GM12878 (cell line): ENCODE results near the gene BMP7. TPM values are rescaled to one million over a fixed set of nuclear protein-coding genes. Genes with fewer than 3 reads are reported as not detected.

Experiments used
- ATAC-seq: fragments of 200-7000 bp; cut with Tn5 transposase; 3 replicates; pipeline ENCODE4 v1.9.1; 2020; ENCODE audit warnings: mild to moderate bottlenecking, moderate library complexity
- BruUV-seq: library from RNA; stranded (reverse); fragments of 400-500 nt; replicated peaks from 2 replicates; lab custom pipeline; 2021; lab: Mats Ljungman, UMichigan
- CTCF ChIA-PET: fragments of 300-600 bp; sonication (Branson Sonifier 250); formaldehyde crosslinking; extraction: SDS; loops from one replicate; lab custom pipeline; 2021; ENCODE audit warnings: inconsistent platforms; lab: Yijun Ruan, JAX
- POLR2A ChIA-PET: fragments of 350-600 bp; formaldehyde crosslinking; extraction: SDS; loops from one replicate; lab custom pipeline; 2021; ENCODE audit warnings: inconsistent platforms; lab: Charles Lee
- RAD21 ChIA-PET: fragments of 300-600 bp; sonication (Branson Sonifier 250); formaldehyde crosslinking; loops from one replicate; lab custom pipeline; 2023; ENCODE audit warnings: antibody characterized with exemption; ENCODE audit not compliant: unreplicated experiment; lab: Charles Lee
- SMC1A ChIA-PET: fragments of 300-600 bp; sonication (Branson Sonifier 250); formaldehyde crosslinking; loops from one replicate; lab custom pipeline; 2023; ENCODE audit not compliant: unreplicated experiment, uncharacterized antibody; lab: Charles Lee
- DNase-seq: peaks from one replicate; pipeline ENCODE4 v3.0.0-alpha.2; 2011; ENCODE audit warnings: low read depth, low spot score
- FAIRE-seq: peaks from 3 replicates; lab custom pipeline; 2011; peaks lifted over from hg19 to GRCh38; lab: Jason Lieb, UNC
- H2AFZ ChIP-seq: 2 replicates; pipeline ENCODE4 v1.6.0; 2011; ENCODE audit warnings: low read depth, low read length, control low read depth; ENCODE audit not compliant: control insufficient read depth
- H3K27ac ChIP-seq: 2 replicates; pipeline ENCODE4 v1.5.1; 2011; ENCODE audit warnings: control low read depth; ENCODE audit not compliant: control insufficient read depth, insufficient read depth
- H3K27me3 ChIP-seq, 2 experiments: replicated peaks in 1 of 2; 2 replicates each; pipeline versions ENCODE4 v1.6.0 to v1.6.1; 2011; ENCODE audit warnings: low read length in 1 of 2; ENCODE audit not compliant: control insufficient read depth in 2 of 2, insufficient read depth in 2 of 2
- H3K36me3 ChIP-seq, 2 experiments: 2 replicates each; pipeline ENCODE4 v1.5.1; 2011; ENCODE audit warnings: low read length in 1 of 2; ENCODE audit not compliant: control insufficient read depth in 2 of 2, insufficient read depth in 2 of 2
- H3K4me1 ChIP-seq: 2 replicates; pipeline ENCODE4 v1.6.1; 2011; ENCODE audit warnings: mild to moderate bottlenecking, low read length, moderate library complexity, mixed read lengths; ENCODE audit not compliant: control insufficient read depth, insufficient read depth
- H3K4me2 ChIP-seq: 2 replicates; pipeline ENCODE4 v1.6.0; 2011; ENCODE audit warnings: control low read depth; ENCODE audit not compliant: control insufficient read depth, insufficient read depth
- H3K4me3 ChIP-seq: fragments of 200-600 bp; sonication (generic); 2 replicates; pipeline ENCODE4 v1.5.1; 2016
- H3K79me2 ChIP-seq: 2 replicates; pipeline ENCODE4 v1.6.0; 2011; ENCODE audit warnings: low read length; ENCODE audit not compliant: control insufficient read depth, insufficient read depth
- H3K9ac ChIP-seq: 2 replicates; pipeline ENCODE4 v1.8.0; 2011; ENCODE audit warnings: low read length, control low read depth, mixed read lengths; ENCODE audit not compliant: control insufficient read depth, insufficient read depth
- H3K9me3 ChIP-seq: replicated peaks from 3 replicates; pipeline ENCODE4 v1.5.1; 2011; ENCODE audit warnings: mild to moderate bottlenecking, low read length; ENCODE audit not compliant: control insufficient read depth, insufficient read depth
- H4K20me1 ChIP-seq: 2 replicates; pipeline ENCODE4 v1.6.0; 2011; ENCODE audit not compliant: control insufficient read depth, insufficient read depth
- MAX ChIP-seq: IDR thresholded peaks from 2 replicates; pipeline ENCODE4 v1.6.1; 2012; ENCODE audit warnings: low read depth, low read length, improper control_type of control experiment
- WGBS: methylation state at CpG from one replicate; pipeline ENCODE4 v1.1.6; 2016; ENCODE audit warnings: low lambda C conversion rate; ENCODE audit not compliant: insufficient replicate concordance, insufficient coverage; ENCODE audit errors: missing lambda C conversion rate; 5-methylcytosine and 5-hydroxymethylcytosine counted together
- in situ Hi-C: fragments of 300-500 bp; cut with MboI; formaldehyde crosslinking; loops from 9 replicates; pipeline ENCODE4 v1.14.3; 2018; ENCODE audit warnings: mixed read lengths
- intact Hi-C: fragments of 100-400 bp; cut with micrococcal nuclease; formaldehyde crosslinking; loops from one replicate; pipeline ENCODE4 v1.14.2; 2022; ENCODE audit not compliant: unreplicated experiment
- polyA plus RNA-seq, 11 experiments: library from polyadenylated mRNA; depleted of rRNA in 4 of 11; unstranded in 6 of 11; stranded (reverse) in 5 of 11; fragments of >200 nt; fragmentation: Nextera tagmentation in 4 of 11; fragmentation: Illumina TruSeq in 1 of 11; extraction: Ambion mirVana in 4 of 11; extraction: Trizol in 1 of 11; gene quantifications; 1 replicate in 1 of 11; 2 replicates in 10 of 11; pipeline versions ENCODE4 v1.2.1 to v1.2.3, GENCODE V29; 2011 to 2016; ENCODE audit warnings: inconsistent platforms in 2 of 11, missing spikeins in 2 of 11, low read depth in 1 of 11
- total RNA-seq, 4 experiments: library from RNA; depleted of rRNA in 3 of 4; stranded (reverse); fragments of >200 nt in 3 of 4; fragmentation: Illumina TruSeq in 1 of 4; extraction: Trizol in 1 of 4; gene quantifications; 2 replicates each; pipeline versions ENCODE4 v1.2.1 to v1.2.3, GENCODE V29; 2013 to 2021
- TF ChIP-seq, protein P1 (sequence below): fragments of 450-650 bp; IDR thresholded peaks from 2 replicates; pipeline ENCODE4 v1.6.1; 2017; ENCODE audit warnings: mild to moderate bottlenecking
- TF ChIP-seq, protein P2 (sequence below): fragments of 450-650 bp; IDR thresholded peaks from 2 replicates; pipeline ENCODE4 v1.6.1; 2016; ENCODE audit warnings: mild to moderate bottlenecking

BMP7 gene
- total and polyA plus RNA-seq, 10 of the 15 experiments (the other 5 are each of a cell fraction or from before 2014, with no cell fraction given): 0.18 to 0.51 (median 0.28) TPM; not detected in 7

- no peaks in the 10 kb centered on the region for H3K9me3 ChIP-seq
- H3K36me3 ChIP-seq: no peaks in the 10 kb centered on the region
- no peak overlapping the region for H3K9ac ChIP-seq
- RAD21 ChIA-PET: no interaction called here
- POLR2A ChIA-PET: no interaction called here
- 17% methylated on average over 5 of the region's 5 CpGs for WGBS
- ATAC-seq: no peak
- DNase-seq: no peak
- TF ChIP-seq MAX: no peak
- TF ChIP-seq, protein P1, sequence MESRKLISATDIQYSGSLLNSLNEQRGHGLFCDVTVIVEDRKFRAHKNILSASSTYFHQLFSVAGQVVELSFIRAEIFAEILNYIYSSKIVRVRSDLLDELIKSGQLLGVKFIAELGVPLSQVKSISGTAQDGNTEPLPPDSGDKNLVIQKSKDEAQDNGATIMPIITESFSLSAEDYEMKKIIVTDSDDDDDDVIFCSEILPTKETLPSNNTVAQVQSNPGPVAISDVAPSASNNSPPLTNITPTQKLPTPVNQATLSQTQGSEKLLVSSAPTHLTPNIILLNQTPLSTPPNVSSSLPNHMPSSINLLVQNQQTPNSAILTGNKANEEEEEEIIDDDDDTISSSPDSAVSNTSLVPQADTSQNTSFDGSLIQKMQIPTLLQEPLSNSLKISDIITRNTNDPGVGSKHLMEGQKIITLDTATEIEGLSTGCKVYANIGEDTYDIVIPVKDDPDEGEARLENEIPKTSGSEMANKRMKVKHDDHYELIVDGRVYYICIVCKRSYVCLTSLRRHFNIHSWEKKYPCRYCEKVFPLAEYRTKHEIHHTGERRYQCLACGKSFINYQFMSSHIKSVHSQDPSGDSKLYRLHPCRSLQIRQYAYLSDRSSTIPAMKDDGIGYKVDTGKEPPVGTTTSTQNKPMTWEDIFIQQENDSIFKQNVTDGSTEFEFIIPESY: no peak
- TF ChIP-seq, protein P2, sequence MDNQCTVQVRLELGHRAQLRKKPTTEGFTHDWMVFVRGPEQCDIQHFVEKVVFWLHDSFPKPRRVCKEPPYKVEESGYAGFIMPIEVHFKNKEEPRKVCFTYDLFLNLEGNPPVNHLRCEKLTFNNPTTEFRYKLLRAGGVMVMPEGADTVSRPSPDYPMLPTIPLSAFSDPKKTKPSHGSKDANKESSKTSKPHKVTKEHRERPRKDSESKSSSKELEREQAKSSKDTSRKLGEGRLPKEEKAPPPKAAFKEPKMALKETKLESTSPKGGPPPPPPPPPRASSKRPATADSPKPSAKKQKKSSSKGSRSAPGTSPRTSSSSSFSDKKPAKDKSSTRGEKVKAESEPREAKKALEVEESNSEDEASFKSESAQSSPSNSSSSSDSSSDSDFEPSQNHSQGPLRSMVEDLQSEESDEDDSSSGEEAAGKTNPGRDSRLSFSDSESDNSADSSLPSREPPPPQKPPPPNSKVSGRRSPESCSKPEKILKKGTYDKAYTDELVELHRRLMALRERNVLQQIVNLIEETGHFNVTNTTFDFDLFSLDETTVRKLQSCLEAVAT: no peak
- TF ChIP-seq, all 136 proteins: peak for 0
- Histone ChIP-seq H2AFZ (no peak overlapping the region), H3K79me2 (no peaks in the 10 kb centered on the region), H3K4me2 (no peak overlapping the region), H3K27me3 (peaks cover 8 to 10% of the 10 kb centered on the region in 2 experiments; a peak in 2 of 4 replicates), H3K4me1 (no peaks in the 10 kb centered on the region), H3K27ac (no peak overlapping the region), H3K4me3 (no peak overlapping the region), H4K20me1 (no peaks in the 10 kb centered on the region)
- BruUV-seq: no TSS peak
- FAIRE-seq: no peak
- intact Hi-C loops: no loop called here
- ChIA-PET CTCF (no interaction called here), SMC1A (no interaction called here)
- in situ Hi-C loops: no loop called here
Measured at GRCh38 chr20:57276221-57276620, 9.8 kb upstream of the BMP7 start.
